PC-9 (cell line): Measurements from ENCODE around the gene CNTNAP2. TPM values are rescaled to one million over a fixed set of nuclear protein-coding genes. Genes with fewer than 3 reads are reported as not detected.

Experiments
- BruUV-seq: library from RNA; stranded (reverse); fragments of 400-500 nt; replicated peaks from 2 replicates; lab custom pipeline; 2021; lab: Mats Ljungman, UMichigan
- CTCF ChIA-PET: fragments of 300-600 bp; sonication (Branson Sonifier 250); formaldehyde crosslinking; loops from one replicate; lab custom pipeline; 2022; ENCODE audit warnings: antibody characterized with exemption; lab: Charles Lee
- POLR2A ChIA-PET: fragments of 300-600 bp; sonication (Branson Sonifier 250); formaldehyde crosslinking; loops from one replicate; lab custom pipeline; 2022; ENCODE audit warnings: antibody characterized with exemption; ENCODE audit not compliant: unreplicated experiment; lab: Charles Lee
- DNase-seq, 2 experiments: peaks; one replicate each; pipeline versions ENCODE4 v3.0.0 to v3.0.0-alpha.2; 2015 to 2022; ENCODE audit warnings: mixed read lengths in 1 of 2
- H2AFZ ChIP-seq: fragments of 200-600 bp; sonication (generic); 2 replicates; pipeline ENCODE4 v1.8.1; 2017; ENCODE audit warnings: antibody characterized with exemption
- H3F3A ChIP-seq: fragments of 200-600 bp; sonication (generic); 2 replicates; pipeline ENCODE4 v1.8.1; 2017; ENCODE audit warnings: antibody characterized with exemption, mild to moderate bottlenecking, low read depth; ENCODE audit not compliant: insufficient read depth
- H3K27ac ChIP-seq: fragments of 200-600 bp; sonication (generic); 2 replicates; pipeline ENCODE4 v1.6.1; 2016; ENCODE audit warnings: mixed run types
- H3K27me3 ChIP-seq: fragments of 200-600 bp; sonication (generic); 2 replicates; pipeline ENCODE4 v1.6.1; 2016; ENCODE audit warnings: low read depth, mixed run types; ENCODE audit not compliant: insufficient read depth
- H3K36me3 ChIP-seq: fragments of 200-600 bp; sonication (generic); 2 replicates; pipeline ENCODE4 v1.6.1; 2016; ENCODE audit warnings: low read depth, mixed run types
- H3K4me1 ChIP-seq: fragments of 200-600 bp; sonication (generic); replicated peaks from 2 replicates; pipeline ENCODE4 v1.6.1; 2016; ENCODE audit warnings: mixed run types; ENCODE audit not compliant: insufficient read depth
- H3K4me2 ChIP-seq: fragments of 200-600 bp; sonication (generic); 2 replicates; pipeline ENCODE4 v1.6.1; 2017; ENCODE audit warnings: mixed run types
- H3K4me3 ChIP-seq: fragments of 200-600 bp; sonication (generic); 2 replicates; pipeline ENCODE4 v1.6.1; 2016; ENCODE audit warnings: mixed run types
- H3K79me2 ChIP-seq: fragments of 200-600 bp; sonication (generic); 2 replicates; pipeline ENCODE4 v1.6.1; 2017; ENCODE audit warnings: low read depth, mixed run types
- H3K9me2 ChIP-seq: fragments of 200-600 bp; sonication (generic); 2 replicates; pipeline ENCODE4 v1.8.1; 2017; ENCODE audit warnings: mild to moderate bottlenecking; ENCODE audit not compliant: insufficient read depth
- H3K9me3 ChIP-seq: fragments of 200-600 bp; sonication (generic); 2 replicates; pipeline ENCODE4 v1.8.1; 2016; ENCODE audit warnings: low read depth; ENCODE audit not compliant: insufficient read depth
- H4K20me1 ChIP-seq: fragments of 200-600 bp; sonication (generic); 2 replicates; pipeline ENCODE4 v1.8.1; 2017; ENCODE audit not compliant: insufficient read depth
- CTCF ChIP-seq: fragments of 200-600 bp; sonication (generic); conservative IDR thresholded peaks from 2 replicates; pipeline ENCODE4 v1.6.1; 2017; ENCODE audit warnings: mixed run types, antibody characterized with exemption, mild to moderate bottlenecking, moderate library complexity
- EZH2 ChIP-seq: fragments of 200-600 bp; sonication (generic); IDR thresholded peaks from 2 replicates; pipeline ENCODE4 v1.8.0; 2017; ENCODE audit warnings: antibody characterized with exemption, low read depth
- intact Hi-C: fragments of 100-400 bp; cut with micrococcal nuclease; formaldehyde crosslinking; loops from one replicate; pipeline ENCODE4 v1.10.0; 2022; ENCODE audit not compliant: unreplicated experiment
- total RNA-seq: library from RNA; stranded (reverse); gene quantifications from 2 replicates; pipeline ENCODE4 v1.2.3, GENCODE V29; 2021

CNTNAP2 gene
- total RNA-seq, 1 experiment from 2014 or later, result not detected

GRCh38 chr7:148093375-148094166 lies 1977.0 kb downstream of the CNTNAP2 start:
- intact Hi-C loops, result no loop called here
- BruUV-seq, result no TSS peak
- Histone ChIP-seq H4K20me1 (0 out of 2 replicates have a peak, but pooled peaks cover 5% of the 10 kb centered on the region), H3K36me3 (no peaks in the 10 kb centered on the region), H3K27ac (no peak overlapping the region), H3K9me3 (no peaks in the 10 kb centered on the region), H3K27me3 (no peaks in the 10 kb centered on the region), H3F3A (no peaks in the 10 kb centered on the region), H3K4me2 (no peak overlapping the region), H3K4me1 (no peaks in the 10 kb centered on the region), H3K9me2 (no peaks in the 10 kb centered on the region), H3K4me3 (no peak overlapping the region), H3K79me2 (no peaks in the 10 kb centered on the region), H2AFZ (no peak overlapping the region)
- ChIA-PET POLR2A (no interaction called here), CTCF (no interaction called here)
- TF ChIP-seq EZH2, result no peak
- no peak for TF ChIP-seq CTCF
- no peak for DNase-seq

GRCh38 chr7:148095066-148095465 lies 1978.5 kb downstream of the CNTNAP2 start:
- intact Hi-C loops, result no loop called here
- no peak overlapping the region for H3K4me3 ChIP-seq
- BruUV-seq, result no TSS peak
- H4K20me1 ChIP-seq, result 0 out of 2 replicates have a peak, but pooled peaks cover 5% of the 10 kb centered on the region
- ChIA-PET CTCF (interaction anchor here (0.6 kb wide), 1 partner anchor 63 kb away, joined by 3 read pairs; no protein-coding TSS in a partner anchor), POLR2A (no interaction called here)
- H3K27me3 ChIP-seq, result 0 out of 2 replicates have a peak, but pooled peaks cover under 1% of the 10 kb centered on the region
- no peaks in the 10 kb centered on the region for H3K9me2 ChIP-seq
- H3K36me3 ChIP-seq, result no peaks in the 10 kb centered on the region
- no peak for DNase-seq
- H3K79me2 ChIP-seq, result no peaks in the 10 kb centered on the region
- no peaks in the 10 kb centered on the region for H3K9me3 ChIP-seq
- no peak overlapping the region for H2AFZ ChIP-seq
- no peaks in the 10 kb centered on the region for H3F3A ChIP-seq
- H3K4me2 ChIP-seq, result no peak overlapping the region
- TF ChIP-seq CTCF, result no peak
- TF ChIP-seq EZH2, result no peak
- H3K4me1 ChIP-seq, result no peaks in the 10 kb centered on the region
- H3K27ac ChIP-seq, result no peak overlapping the region

GRCh38 chr7:148104136-148104716 lies 1987.6 kb downstream of the CNTNAP2 start:
- ChIA-PET CTCF (no interaction called here), POLR2A (no interaction called here)
- no peaks in the 10 kb centered on the region for H3K36me3 ChIP-seq
- no peak overlapping the region for H3K4me3 ChIP-seq
- intact Hi-C loops, result no loop called here
- TF ChIP-seq EZH2, result no peak
- no peak for TF ChIP-seq CTCF
- no peaks in the 10 kb centered on the region for H3F3A ChIP-seq
- no peaks in the 10 kb centered on the region for H3K9me3 ChIP-seq
- H3K27ac ChIP-seq, result no peak overlapping the region
- no peak overlapping the region for H2AFZ ChIP-seq
- no peak overlapping the region for H3K4me2 ChIP-seq
- no peaks in the 10 kb centered on the region for H4K20me1 ChIP-seq
- no peak for DNase-seq
- no peaks in the 10 kb centered on the region for H3K4me1 ChIP-seq
- H3K27me3 ChIP-seq, result peaks cover 25% of the 10 kb centered on the region
- H3K9me2 ChIP-seq, result no peaks in the 10 kb centered on the region
- BruUV-seq, result no TSS peak
- no peaks in the 10 kb centered on the region for H3K79me2 ChIP-seq
